Caco-2 (cell line): ENCODE data around the gene VWA8. TPM values are rescaled to one million over a fixed set of nuclear protein-coding genes. Genes with fewer than 3 reads are reported as not detected.

Source experiments
- BruUV-seq: library from RNA; stranded (reverse); fragments of 400-500 nt; replicated peaks from 2 replicates; lab custom pipeline; 2021; lab: Mats Ljungman, UMichigan
- CTCF ChIA-PET: fragments of 300-600 bp; sonication (Branson Sonifier 250); formaldehyde crosslinking; loops from one replicate; lab custom pipeline; 2022; ENCODE audit warnings: antibody characterized with exemption; lab: Charles Lee
- POLR2A ChIA-PET: fragments of 300-600 bp; sonication (Branson Sonifier 250); formaldehyde crosslinking; loops from one replicate; lab custom pipeline; 2022; ENCODE audit warnings: antibody characterized with exemption; lab: Charles Lee
- DNase-seq, 2 experiments: peaks; one replicate each; pipeline versions ENCODE4 v3.0.0 to v3.0.0-alpha.2; 2020 to 2022
- H3K27me3 ChIP-seq: replicated peaks from 2 replicates; pipeline ENCODE4 v1.6.0; 2011; ENCODE audit warnings: low read length; ENCODE audit not compliant: control insufficient read depth, insufficient read depth
- H3K36me3 ChIP-seq: 2 replicates; pipeline ENCODE4 v1.5.1; 2011; ENCODE audit warnings: low read length; ENCODE audit not compliant: control insufficient read depth, insufficient read depth
- H3K4me1 ChIP-seq: fragments of 250-450 bp; sonication (Bioruptor Pico); 2 replicates; pipeline ENCODE4 v1.5.1; 2020; ENCODE audit warnings: mild to moderate bottlenecking
- H3K4me3 ChIP-seq: 2 replicates; pipeline ENCODE4 v1.5.1; 2011; ENCODE audit warnings: low read depth, mild to moderate bottlenecking, control low read depth, low read length
- H3K9me3 ChIP-seq: fragments of 250-450 bp; sonication (Bioruptor Pico); 2 replicates; pipeline ENCODE4 v1.5.1; 2020; ENCODE audit warnings: mild to moderate bottlenecking, moderate library complexity
- H3K27ac Mint-ChIP-seq: one replicate; pipeline ENCODE4 v1.8.0; 2022; ENCODE audit warnings: mixed read lengths; ENCODE audit not compliant: unreplicated experiment
- H3K27me3 Mint-ChIP-seq: one replicate; pipeline ENCODE4 v1.8.0; 2022; ENCODE audit warnings: mixed read lengths; ENCODE audit not compliant: insufficient read depth, unreplicated experiment
- H3K36me3 Mint-ChIP-seq: one replicate; pipeline ENCODE4 v1.8.0; 2022; ENCODE audit warnings: mild to moderate bottlenecking, mixed read lengths; ENCODE audit not compliant: insufficient read depth, unreplicated experiment
- H3K4me1 Mint-ChIP-seq: one replicate; pipeline ENCODE4 v1.8.0; 2022; ENCODE audit warnings: low read depth, mixed read lengths; ENCODE audit not compliant: unreplicated experiment
- H3K4me3 Mint-ChIP-seq: one replicate; pipeline ENCODE4 v1.8.0; 2022; ENCODE audit warnings: mild to moderate bottlenecking, moderate library complexity, mixed read lengths; ENCODE audit not compliant: unreplicated experiment
- H3K9me3 Mint-ChIP-seq: one replicate; pipeline ENCODE4 v1.8.0; 2022; ENCODE audit warnings: mixed read lengths; ENCODE audit not compliant: unreplicated experiment
- intact Hi-C: fragments of 100-400 bp; cut with micrococcal nuclease; formaldehyde crosslinking; loops from one replicate; pipeline ENCODE4 v1.10.0; 2022; ENCODE audit not compliant: unreplicated experiment
- total RNA-seq: library from RNA; stranded (reverse); gene quantifications from 2 replicates; pipeline ENCODE4 v1.2.3, GENCODE V29; 2022
- TF ChIP-seq, protein P1 (sequence below), 2 experiments: fragments of 200-600 bp in 1 of 2; IDR thresholded peaks; 1 replicate in 1 of 2; 2 replicates in 1 of 2; pipeline versions ENCODE4 v1.5.1 to v1.8.0; 2011 to 2022; ENCODE audit warnings: antibody characterized with exemption in 1 of 2, control low read depth in 1 of 2, inconsistent platforms in 1 of 2, low read depth in 1 of 2, low read length in 1 of 2, mild to moderate bottlenecking in 1 of 2, moderate library complexity in 1 of 2; ENCODE audit not compliant: insufficient read depth in 1 of 2, severe bottlenecking in 1 of 2, unreplicated experiment in 1 of 2

Gene VWA8
- total RNA-seq, 1 experiment from 2014 or later = 20.7 TPM

DNA sequence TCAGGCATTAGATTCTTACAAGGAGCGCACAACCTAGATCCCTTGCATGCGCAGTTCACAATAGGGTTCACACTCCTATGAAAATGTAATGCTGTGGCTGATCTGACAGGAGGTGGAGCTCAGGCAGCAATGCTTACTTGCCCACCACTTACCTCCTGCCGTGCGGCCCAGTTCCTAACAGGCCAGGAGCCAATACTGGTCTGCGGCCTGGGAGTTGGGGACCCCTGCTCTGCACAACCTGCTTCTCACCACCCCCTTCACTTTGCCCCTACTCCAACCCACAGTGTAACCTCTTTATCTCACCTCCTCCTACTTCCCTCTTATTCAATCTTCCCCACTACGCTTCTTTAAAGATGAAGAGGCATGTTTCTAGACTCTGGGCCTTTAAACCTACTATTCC, 263.3 kb downstream of the VWA8 start:
- no peaks in the 10 kb centered on the region for H3K36me3 ChIP-seq
- H3K4me3 ChIP-seq = no peak overlapping the region
- no TSS peak for BruUV-seq
- TF ChIP-seq, protein P1, sequence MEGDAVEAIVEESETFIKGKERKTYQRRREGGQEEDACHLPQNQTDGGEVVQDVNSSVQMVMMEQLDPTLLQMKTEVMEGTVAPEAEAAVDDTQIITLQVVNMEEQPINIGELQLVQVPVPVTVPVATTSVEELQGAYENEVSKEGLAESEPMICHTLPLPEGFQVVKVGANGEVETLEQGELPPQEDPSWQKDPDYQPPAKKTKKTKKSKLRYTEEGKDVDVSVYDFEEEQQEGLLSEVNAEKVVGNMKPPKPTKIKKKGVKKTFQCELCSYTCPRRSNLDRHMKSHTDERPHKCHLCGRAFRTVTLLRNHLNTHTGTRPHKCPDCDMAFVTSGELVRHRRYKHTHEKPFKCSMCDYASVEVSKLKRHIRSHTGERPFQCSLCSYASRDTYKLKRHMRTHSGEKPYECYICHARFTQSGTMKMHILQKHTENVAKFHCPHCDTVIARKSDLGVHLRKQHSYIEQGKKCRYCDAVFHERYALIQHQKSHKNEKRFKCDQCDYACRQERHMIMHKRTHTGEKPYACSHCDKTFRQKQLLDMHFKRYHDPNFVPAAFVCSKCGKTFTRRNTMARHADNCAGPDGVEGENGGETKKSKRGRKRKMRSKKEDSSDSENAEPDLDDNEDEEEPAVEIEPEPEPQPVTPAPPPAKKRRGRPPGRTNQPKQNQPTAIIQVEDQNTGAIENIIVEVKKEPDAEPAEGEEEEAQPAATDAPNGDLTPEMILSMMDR (IDR thresholded peaks at IDR 0.05; ENCODE audit: insufficient read depth in 1 of 2, low read depth in 1 of 2, low read length in 1 of 2, severe bottlenecking in 1 of 2, unreplicated experiment in 1 of 2) = no peak
- peak overlapping the region; percentile 88 for H3K27ac Mint-ChIP-seq
- DNase-seq = no peak
- H3K27me3 ChIP-seq = no peaks in the 10 kb centered on the region
- H3K27me3 Mint-ChIP-seq = no peaks in the 10 kb centered on the region
- ChIA-PET CTCF (no interaction called here), POLR2A (no interaction called here)
- H3K4me3 Mint-ChIP-seq = peak overlapping the region; percentile 2
- peaks cover 59% of the 10 kb centered on the region for H3K4me1 ChIP-seq
- H3K4me1 Mint-ChIP-seq = peaks cover 40% of the 10 kb centered on the region
- no peaks in the 10 kb centered on the region for H3K9me3 ChIP-seq
- intact Hi-C loops = loop anchor here (5.0 to 10.0 kb wide), 2 partner anchors 85 to 247 kb away; no protein-coding TSS in a partner anchor
- peaks cover 19% of the 10 kb centered on the region for H3K36me3 Mint-ChIP-seq
- no peaks in the 10 kb centered on the region for H3K9me3 Mint-ChIP-seq

DNA sequence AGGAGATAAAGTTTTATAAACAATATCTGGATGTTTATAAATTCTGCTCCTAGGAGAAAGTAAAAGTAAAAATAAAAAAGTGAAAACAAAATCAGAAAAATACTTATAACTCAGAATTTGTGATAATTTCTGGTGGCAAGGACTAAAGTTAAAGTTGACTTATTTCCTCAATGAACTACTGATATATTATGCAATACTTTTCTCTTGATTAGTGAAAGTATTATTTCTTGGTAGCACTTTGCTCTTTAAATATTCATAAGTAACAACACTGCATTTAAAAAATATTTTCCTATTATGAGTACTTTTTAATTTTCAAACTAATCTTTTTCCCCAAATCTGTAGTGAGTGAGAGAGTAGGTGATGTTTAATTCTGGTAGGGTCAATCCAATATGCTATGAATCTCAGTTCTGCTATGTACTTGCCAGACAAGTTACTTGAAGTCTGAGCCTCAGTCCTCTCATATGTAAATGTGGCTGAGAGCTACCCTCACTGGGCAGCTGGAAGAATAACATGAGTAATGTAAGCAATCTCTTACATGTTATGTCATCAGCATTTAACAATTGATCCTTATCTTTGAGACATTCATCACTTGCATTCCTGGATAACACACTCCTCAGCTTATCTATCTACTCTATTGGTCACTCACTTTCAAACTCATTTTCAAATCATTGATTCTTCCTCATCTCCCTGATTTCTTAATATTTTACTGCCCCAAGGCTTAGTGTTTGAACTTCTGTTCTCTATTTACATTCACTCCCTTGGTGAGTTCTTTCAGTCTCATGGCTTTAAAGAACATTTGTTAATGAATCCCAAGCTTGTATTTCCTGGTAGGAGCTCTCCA, 264.5 kb downstream of the VWA8 start:
- Histone ChIP-seq H3K27me3 (no peaks in the 10 kb centered on the region), H3K36me3 (no peaks in the 10 kb centered on the region), H3K9me3 (no peaks in the 10 kb centered on the region), H3K4me1 (peaks cover 59% of the 10 kb centered on the region), H3K4me3 (no peak overlapping the region)
- Mint-ChIP-seq H3K36me3 (peaks cover 19% of the 10 kb centered on the region), H3K4me1 (peaks cover 40% of the 10 kb centered on the region), H3K27me3 (no peaks in the 10 kb centered on the region), H3K4me3 (peak overlapping the region; percentile 22), H3K9me3 (no peaks in the 10 kb centered on the region), H3K27ac (peak overlapping the region; percentile 88)
- BruUV-seq = TSS peak; percentile 95
- ChIA-PET POLR2A (interaction anchor here (0.5 to 1.1 kb wide), 3 partner anchors 32 to 110 kb away, joined by 3 to 4 read pairs (median 3); no protein-coding TSS in a partner anchor), CTCF (interaction anchor here (0.7 to 1.0 kb wide), 4 partner anchors 28 to 246 kb away, joined by 3 to 4 read pairs (median 3); no protein-coding TSS in a partner anchor)
- intact Hi-C loops = loop anchor here (1.0 to 10.0 kb wide), 5 partner anchors 25 to 248 kb away; no protein-coding TSS in a partner anchor
- TF ChIP-seq, protein P1 (IDR thresholded peaks at IDR 0.05; ENCODE audit: insufficient read depth in 1 of 2, low read depth in 1 of 2, low read length in 1 of 2, severe bottlenecking in 1 of 2, unreplicated experiment in 1 of 2) = no peak
- peak; percentile 81 to 86 for DNase-seq

DNA sequence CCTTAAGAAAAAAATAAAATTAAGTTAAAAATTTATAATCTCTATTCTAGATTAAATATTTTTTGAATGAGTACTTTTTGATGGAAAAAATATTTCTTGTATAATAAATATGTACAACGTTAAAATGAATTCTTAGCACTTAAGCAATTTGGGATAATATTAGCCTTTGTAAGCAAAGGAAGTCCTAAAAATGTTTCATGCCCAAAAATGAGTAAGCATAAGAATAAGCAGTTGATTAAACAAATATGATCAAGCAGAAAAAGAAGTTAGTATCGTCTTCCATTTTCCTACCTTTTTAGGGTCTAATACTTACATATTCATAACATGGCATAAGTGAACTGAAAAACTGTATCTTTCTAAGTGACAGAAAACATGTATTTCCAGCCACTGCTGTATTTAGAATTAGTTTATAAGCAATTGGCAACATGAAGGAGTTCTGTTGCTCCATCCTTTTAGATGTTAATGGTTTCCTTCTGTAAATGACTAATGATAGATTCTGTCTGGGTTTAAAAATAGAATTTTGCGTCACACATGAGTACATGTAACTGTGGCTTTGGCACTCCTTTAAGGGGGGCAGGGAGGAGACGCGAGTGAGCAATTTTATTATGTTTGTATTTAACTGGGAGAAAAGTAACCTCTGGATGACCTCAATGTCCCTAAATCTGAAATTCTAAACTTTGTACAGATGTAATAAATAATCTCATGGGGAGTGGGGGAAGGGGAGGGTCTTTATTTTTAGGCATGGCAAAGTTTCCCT, 266.2 kb downstream of the VWA8 start:
- intact Hi-C loops = loop anchor here (5.0 to 10.0 kb wide), 2 partner anchors 82 to 250 kb away; no protein-coding TSS in a partner anchor
- POLR2A ChIA-PET = no interaction called here
- CTCF ChIA-PET = no interaction called here
- no peaks in the 10 kb centered on the region for H3K27me3 ChIP-seq
- peaks cover 40% of the 10 kb centered on the region for H3K4me1 Mint-ChIP-seq
- H3K36me3 ChIP-seq = no peaks in the 10 kb centered on the region
- BruUV-seq = no TSS peak
- H3K4me3 ChIP-seq = no peak overlapping the region
- peak overlapping the region; percentile 94 for H3K27ac Mint-ChIP-seq
- peaks cover 57% of the 10 kb centered on the region for H3K4me1 ChIP-seq
- no peaks in the 10 kb centered on the region for H3K27me3 Mint-ChIP-seq
- DNase-seq = peak in 1 of 2 experiments; percentile 42
- H3K4me3 Mint-ChIP-seq = peak overlapping the region; percentile 54
- TF ChIP-seq, protein P1 (IDR thresholded peaks at IDR 0.05; ENCODE audit: insufficient read depth in 1 of 2, low read depth in 1 of 2, low read length in 1 of 2, severe bottlenecking in 1 of 2, unreplicated experiment in 1 of 2) = no peak
- H3K9me3 ChIP-seq = no peaks in the 10 kb centered on the region
- no peaks in the 10 kb centered on the region for H3K9me3 Mint-ChIP-seq
- peaks cover 23% of the 10 kb centered on the region for H3K36me3 Mint-ChIP-seq
